ENCODE data around the gene CDC42EP3. TPM values are rescaled to one million over a fixed set of nuclear protein-coding genes. Genes with fewer than 3 reads are reported as not detected.

Gene CDC42EP3
- total RNA-seq, 8 experiments from 2014 or later: 0.63 to 32.1 (median 11.1) TPM

DNA sequence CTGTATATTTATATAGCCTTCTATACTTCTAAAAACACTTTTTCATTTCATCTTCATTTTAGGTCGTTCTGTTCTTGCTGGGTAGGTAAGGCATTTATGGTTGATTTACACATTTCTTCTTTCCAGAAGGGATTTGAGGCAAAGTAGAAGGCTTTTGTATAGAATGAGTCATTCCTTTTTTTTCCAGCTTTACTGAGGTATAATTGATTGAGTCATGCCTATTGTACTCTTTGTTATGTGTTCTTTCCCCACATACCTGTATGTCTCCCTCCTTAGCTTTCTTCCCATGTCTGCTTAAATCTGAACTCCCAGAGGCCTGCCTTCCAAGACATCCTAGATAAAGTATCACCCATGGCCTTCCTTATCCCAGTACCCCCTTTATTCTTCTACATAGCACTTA, 4.8 kb upstream of the CDC42EP3 start:
- H3K27ac ChIP-seq: no peak overlapping the region
- H3K4me1 ChIP-seq (replicated peaks in 1 of 2): peaks cover 0 to 2% of the 10 kb centered on the region in 2 donors
- no peak for ATAC-seq (replicated peaks in 6 of 8)
- no peak overlapping the region for H3K4me3 ChIP-seq
- WGBS, 10 experiments: 0 to 40% (median 0%) methylated on average over 1 of the region's 1 CpG; no CpG with 5 or more reads in 3 of the 10 experiments
- in situ Hi-C loops (cut with MboI; ENCODE audit: low pct_unique_long_range_greater_than_20kb in 2 of 9, low sequenced_read_pairs in 9 of 9, unreplicated experiment in 9 of 9): no loop called here

- WGBS, 10 experiments: 0 to 100% (median 92%) methylated on average over 1 to 2 of the region's 2 CpGs; no CpG with 5 or more reads in 1 of the 10 experiments
- peaks cover 0 to 2% of the 10 kb centered on the region in 2 donors for H3K4me1 ChIP-seq (replicated peaks in 1 of 2)
- in situ Hi-C loops (cut with MboI; ENCODE audit: low pct_unique_long_range_greater_than_20kb in 2 of 9, low sequenced_read_pairs in 9 of 9, unreplicated experiment in 9 of 9): loop anchor here in 1 of 9 experiments (25.0 kb wide), 1 partner anchor 263 kb away; no protein-coding TSS in a partner anchor
Measured at GRCh38 chr2:37674946-37675345, 3.5 kb upstream of the CDC42EP3 start.

GRCh38 chr2:37672870-37673184, 1.4 kb upstream of the CDC42EP3 start:
- WGBS, 10 experiments: 17 to 64% (median 27%) methylated on average over 2 to 7 of the region's 7 CpGs; no CpG with 5 or more reads in 1 of the 10 experiments
- no peak for ATAC-seq (replicated peaks in 6 of 8)
- H3K27ac ChIP-seq: peak overlapping the region in 1 of 2 donors; percentile 87
- in situ Hi-C loops (cut with MboI; ENCODE audit: low pct_unique_long_range_greater_than_20kb in 2 of 9, low sequenced_read_pairs in 9 of 9, unreplicated experiment in 9 of 9): loop anchor here in 1 of 9 experiments (25.0 kb wide), 1 partner anchor 261 kb away; no protein-coding TSS in a partner anchor
- peak overlapping the region; percentile 72 to 95 (median 92) for H3K4me3 ChIP-seq
- H3K4me1 ChIP-seq (replicated peaks in 1 of 2): peaks cover 6 to 10% of the 10 kb centered on the region in 2 donors

More at GRCh38 chr2:37674946-37675345, 3.5 kb upstream of the CDC42EP3 start:
- no peak overlapping the region for H3K27ac ChIP-seq
- ATAC-seq (replicated peaks in 6 of 8): no peak
- H3K4me3 ChIP-seq: no peak overlapping the region

- 0 to 7% (median 0%) methylated on average over 1 to 9 of the region's 69 CpGs; no CpG with 5 or more reads in 3 of the 10 experiments for WGBS, 10 experiments
- in situ Hi-C loops (cut with MboI; ENCODE audit: low pct_unique_long_range_greater_than_20kb in 2 of 9, low sequenced_read_pairs in 9 of 9, unreplicated experiment in 9 of 9): loop anchor here in 1 of 9 experiments (25.0 kb wide), 1 partner anchor 260 kb away; no protein-coding TSS in a partner anchor
- H3K4me3 ChIP-seq: peak overlapping the region; percentile 72 to 95 (median 92)
- peaks cover 6 to 10% of the 10 kb centered on the region in 2 donors for H3K4me1 ChIP-seq (replicated peaks in 1 of 2)
- peak; percentile 50 to 75 (median 70) for ATAC-seq (replicated peaks in 6 of 8)
- peak overlapping the region; percentile 87 to 93 for H3K27ac ChIP-seq
Measured at GRCh38 chr2:37672104-37672869, 845 bp upstream of the CDC42EP3 start.

GRCh38 chr2:37671816-37672103, 318 bp upstream of the CDC42EP3 start:
- peak overlapping the region; percentile 87 to 93 for H3K27ac ChIP-seq
- peak overlapping the region; percentile 72 to 95 (median 92) for H3K4me3 ChIP-seq
- WGBS, 10 experiments: 0% methylated on average over 3 of the region's 29 CpGs; no CpG with 5 or more reads in 9 of the 10 experiments
- H3K4me1 ChIP-seq (replicated peaks in 1 of 2): peaks cover 6 to 10% of the 10 kb centered on the region in 2 donors
- ATAC-seq (replicated peaks in 6 of 8): peak in 2 of 8 experiments; percentile 2 to 30
- in situ Hi-C loops (cut with MboI; ENCODE audit: low pct_unique_long_range_greater_than_20kb in 2 of 9, low sequenced_read_pairs in 9 of 9, unreplicated experiment in 9 of 9): loop anchor here in 1 of 9 experiments (25.0 kb wide), 1 partner anchor 259 kb away; no protein-coding TSS in a partner anchor

DNA sequence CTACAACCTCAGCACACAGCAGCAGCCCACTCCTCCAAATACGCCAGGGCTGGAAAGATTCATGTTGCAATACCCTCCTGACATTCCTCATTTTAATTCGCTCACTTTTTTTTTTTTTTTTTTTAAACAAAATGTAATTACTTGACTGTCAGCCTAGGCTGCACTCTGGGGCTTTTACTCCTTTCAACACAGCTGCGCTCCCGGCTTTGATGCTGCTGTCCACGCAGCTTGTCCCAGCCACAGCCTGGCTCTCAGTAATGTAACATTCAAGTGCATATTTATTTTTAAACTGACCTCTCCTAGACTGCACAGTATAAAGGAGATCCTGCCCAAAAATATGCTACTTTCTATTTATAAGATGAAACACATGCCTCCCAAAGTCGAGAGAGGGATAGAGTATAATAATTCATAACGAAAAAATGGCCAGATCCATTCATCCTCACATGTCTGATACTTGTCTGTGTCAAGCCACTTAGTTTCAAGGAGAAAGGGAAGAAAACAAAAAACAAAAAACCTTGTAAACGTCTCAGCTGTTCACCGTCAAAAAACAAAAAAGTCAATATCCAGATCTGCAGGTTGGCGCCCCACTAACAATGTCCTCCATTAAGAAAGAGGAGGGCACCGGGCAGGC, 949 bp downstream of the CDC42EP3 start:
- peak overlapping the region in 1 of 2 donors; percentile 93 for H3K27ac ChIP-seq
- peak in 4 of 8 experiments; percentile 3 to 7 (median 4) for ATAC-seq (replicated peaks in 6 of 8)
- in situ Hi-C loops (cut with MboI; ENCODE audit: low pct_unique_long_range_greater_than_20kb in 2 of 9, low sequenced_read_pairs in 9 of 9, unreplicated experiment in 9 of 9): loop anchor here in 1 of 9 experiments (25.0 kb wide), 1 partner anchor 258 kb away; no protein-coding TSS in a partner anchor

DNA sequence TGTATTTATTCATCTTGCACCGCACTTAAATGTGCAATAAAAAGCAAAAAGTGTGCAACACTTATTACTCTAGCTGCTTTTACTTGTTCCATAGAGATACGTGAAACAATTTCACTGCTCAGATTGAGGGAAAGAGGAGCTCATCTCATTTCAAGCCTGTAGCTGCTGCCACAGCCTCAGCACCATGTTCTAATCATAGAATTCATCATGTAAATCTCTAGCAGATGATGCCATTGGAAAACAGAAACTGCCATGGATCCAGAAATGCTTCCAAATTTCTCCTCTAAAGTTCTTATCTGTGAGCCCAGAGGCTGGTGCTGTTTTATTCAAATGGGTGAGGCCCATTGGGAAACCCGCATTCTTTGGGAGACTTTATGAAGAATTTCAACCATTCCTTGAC, 2.0 kb downstream of the CDC42EP3 start:
- H3K4me1 ChIP-seq (replicated peaks in 1 of 2): peaks cover 10 to 18% of the 10 kb centered on the region in 2 donors
- H3K27ac ChIP-seq: no peak overlapping the region
- 33 to 73% (median 59%) methylated on average over 1 to 3 of the region's 3 CpGs; no CpG with 5 or more reads in 1 of the 10 experiments for WGBS, 10 experiments
- peak overlapping the region; percentile 72 to 95 (median 92) for H3K4me3 ChIP-seq
- ATAC-seq (replicated peaks in 6 of 8): no peak
- in situ Hi-C loops (cut with MboI; ENCODE audit: low pct_unique_long_range_greater_than_20kb in 2 of 9, low sequenced_read_pairs in 9 of 9, unreplicated experiment in 9 of 9): loop anchor here in 1 of 9 experiments (25.0 kb wide), 1 partner anchor 257 kb away; no protein-coding TSS in a partner anchor

More for the DNA sequence above, 949 bp downstream of the CDC42EP3 start:
- Histone ChIP-seq H3K4me1 (replicated peaks in 1 of 2) (peaks cover 10 to 13% of the 10 kb centered on the region in 2 donors), H3K4me3 (peak overlapping the region; percentile 72 to 95 (median 92))
- WGBS, 10 experiments: 0 to 38% (median 11%) methylated on average over 2 to 8 of the region's 11 CpGs

DNA sequence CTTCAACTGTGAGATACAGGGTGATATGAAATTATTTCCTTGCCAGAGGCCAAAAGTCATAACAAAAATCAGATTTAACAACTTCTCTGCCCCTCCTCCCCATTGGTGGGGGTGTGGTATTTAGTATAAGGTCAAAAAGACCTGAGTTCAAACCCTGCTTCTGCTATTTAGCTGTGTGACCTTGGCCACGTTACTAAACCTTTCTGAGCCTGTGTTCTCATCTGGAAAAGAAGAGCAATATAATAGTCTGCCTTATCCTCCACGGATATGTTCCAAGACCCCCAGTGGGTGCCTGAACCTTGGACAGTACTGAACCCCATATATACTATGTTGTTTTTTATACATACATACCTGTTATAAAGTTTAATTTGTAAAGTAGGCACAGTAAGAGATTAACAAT, 3.7 kb downstream of the CDC42EP3 start:
- Histone ChIP-seq H3K27ac (no peak overlapping the region), H3K4me3 (no peak overlapping the region), H3K4me1 (replicated peaks in 1 of 2) (peaks cover 10 to 16% of the 10 kb centered on the region in 2 donors)
- WGBS, 10 experiments: 60 to 100% (median 90%) methylated on average over 1 to 2 of the region's 2 CpGs; no CpG with 5 or more reads in 5 of the 10 experiments
- no peak for ATAC-seq (replicated peaks in 6 of 8)
- in situ Hi-C loops (cut with MboI; ENCODE audit: low pct_unique_long_range_greater_than_20kb in 2 of 9, low sequenced_read_pairs in 9 of 9, unreplicated experiment in 9 of 9): loop anchor here in 1 of 9 experiments (25.0 kb wide), 1 partner anchor 255 kb away; no protein-coding TSS in a partner anchor

DNA sequence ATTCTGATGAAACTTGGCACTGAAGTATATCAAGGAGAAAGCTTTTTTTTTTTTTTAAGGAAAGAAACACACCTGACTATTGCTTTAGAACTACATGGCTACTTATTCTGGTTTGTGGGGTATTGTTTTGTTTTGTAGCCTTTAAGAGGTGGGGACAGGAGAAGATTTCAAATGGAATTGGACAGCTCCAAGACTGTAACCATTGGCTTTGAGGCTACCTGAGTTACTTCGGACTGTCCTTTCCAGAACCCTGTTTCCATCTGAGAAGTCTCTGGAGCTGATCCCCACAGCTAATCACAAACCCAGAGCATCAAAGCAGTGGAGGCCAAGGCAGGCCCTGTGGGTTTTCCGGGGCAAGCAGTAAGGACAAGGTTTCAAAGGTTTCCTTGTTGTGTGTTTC, 4.7 kb downstream of the CDC42EP3 start:
- no peak for ATAC-seq (replicated peaks in 6 of 8)
- 40 to 100% (median 80%) methylated on average over 1 to 2 of the region's 2 CpGs; no CpG with 5 or more reads in 5 of the 10 experiments for WGBS, 10 experiments
- in situ Hi-C loops (cut with MboI; ENCODE audit: low pct_unique_long_range_greater_than_20kb in 2 of 9, low sequenced_read_pairs in 9 of 9, unreplicated experiment in 9 of 9): loop anchor here in 1 of 9 experiments (25.0 kb wide), 1 partner anchor 254 kb away; no protein-coding TSS in a partner anchor
- Histone ChIP-seq H3K4me3 (no peak overlapping the region), H3K27ac (no peak overlapping the region), H3K4me1 (replicated peaks in 1 of 2) (peaks cover 10 to 16% of the 10 kb centered on the region in 2 donors)

DNA sequence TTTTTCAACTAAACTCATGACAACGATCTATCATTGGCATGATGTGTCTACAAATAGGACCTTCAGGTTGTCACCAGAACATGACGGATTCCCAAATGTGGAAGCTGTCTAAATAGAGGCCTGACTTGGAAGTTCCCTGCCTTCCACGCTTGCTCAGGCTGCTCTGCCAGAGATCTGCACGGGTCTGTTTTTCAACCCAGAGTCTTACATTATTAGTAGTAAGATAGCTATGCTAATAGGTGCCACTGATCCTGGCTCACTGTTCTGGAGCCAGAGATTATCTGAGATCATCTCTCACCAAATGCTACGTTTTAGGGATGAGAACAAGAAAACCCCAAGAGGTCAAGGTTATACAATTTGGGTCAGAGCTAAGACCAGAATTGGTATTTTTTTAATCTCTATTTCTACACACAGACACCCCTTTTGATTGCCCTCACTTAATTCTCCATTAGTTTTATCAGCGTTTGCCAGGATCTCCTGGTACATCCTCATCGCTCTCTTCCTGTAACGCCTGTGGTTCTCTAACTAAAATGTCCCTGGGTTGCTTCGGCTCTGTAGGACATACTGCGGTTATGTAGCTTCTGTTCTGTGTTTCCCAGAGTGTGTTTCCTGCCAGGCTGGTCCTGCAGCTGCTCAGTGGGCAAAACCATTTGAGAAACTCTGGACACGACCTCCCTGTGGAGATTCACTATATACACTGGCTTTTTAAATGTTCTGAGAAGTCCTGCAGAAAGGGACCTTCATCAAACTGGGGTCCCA, 5.7 kb downstream of the CDC42EP3 start:
- 70 to 100% (median 92%) methylated on average over 1 to 8 of the region's 11 CpGs for WGBS, 10 experiments
- no peak for ATAC-seq (replicated peaks in 6 of 8)
- H3K4me3 ChIP-seq: no peak overlapping the region
- H3K4me1 ChIP-seq (replicated peaks in 1 of 2): peaks cover 10 to 16% of the 10 kb centered on the region in 2 donors
- in situ Hi-C loops (cut with MboI; ENCODE audit: low pct_unique_long_range_greater_than_20kb in 2 of 9, low sequenced_read_pairs in 9 of 9, unreplicated experiment in 9 of 9): loop anchor here in 1 of 9 experiments (25.0 kb wide), 1 partner anchor 253 kb away; no protein-coding TSS in a partner anchor
- H3K27ac ChIP-seq: no peak overlapping the region

- ATAC-seq (replicated peaks in 6 of 8): no peak
- WGBS, 10 experiments: 60 to 100% (median 100%) methylated on average over 1 to 2 of the region's 2 CpGs; no CpG with 5 or more reads in 1 of the 10 experiments
- peaks cover 10 to 16% of the 10 kb centered on the region in 2 donors for H3K4me1 ChIP-seq (replicated peaks in 1 of 2)
- H3K4me3 ChIP-seq: no peak overlapping the region
- in situ Hi-C loops (cut with MboI; ENCODE audit: low pct_unique_long_range_greater_than_20kb in 2 of 9, low sequenced_read_pairs in 9 of 9, unreplicated experiment in 9 of 9): loop anchor here in 1 of 9 experiments (25.0 kb wide), 1 partner anchor 253 kb away; no protein-coding TSS in a partner anchor
- no peak overlapping the region for H3K27ac ChIP-seq
Measured at GRCh38 chr2:37665043-37665442, 6.4 kb downstream of the CDC42EP3 start.

GRCh38 chr2:37664231-37664643, 7.2 kb downstream of the CDC42EP3 start:
- no peak for ATAC-seq (replicated peaks in 6 of 8)
- H3K4me1 ChIP-seq (replicated peaks in 1 of 2): peaks cover 10 to 15% of the 10 kb centered on the region in 2 donors
- in situ Hi-C loops (cut with MboI; ENCODE audit: low pct_unique_long_range_greater_than_20kb in 2 of 9, low sequenced_read_pairs in 9 of 9, unreplicated experiment in 9 of 9): loop anchor here in 1 of 9 experiments (25.0 kb wide), 1 partner anchor 252 kb away; no protein-coding TSS in a partner anchor
- no peak overlapping the region for H3K27ac ChIP-seq
- H3K4me3 ChIP-seq: no peak overlapping the region
- 75 to 83% methylated on average over 1 to 2 of the region's 2 CpGs; no CpG with 5 or more reads in 8 of the 10 experiments for WGBS, 10 experiments

Data from motor neuron (in vitro differentiated cells).